ENCODE measurements around the gene CTAG1A. TPM values are rescaled to one million over a fixed set of nuclear protein-coding genes. Genes with fewer than 3 reads are reported as not detected.

The CTAG1A gene
- total RNA-seq, 1 experiment from 2014 or later = not detected

DNA sequence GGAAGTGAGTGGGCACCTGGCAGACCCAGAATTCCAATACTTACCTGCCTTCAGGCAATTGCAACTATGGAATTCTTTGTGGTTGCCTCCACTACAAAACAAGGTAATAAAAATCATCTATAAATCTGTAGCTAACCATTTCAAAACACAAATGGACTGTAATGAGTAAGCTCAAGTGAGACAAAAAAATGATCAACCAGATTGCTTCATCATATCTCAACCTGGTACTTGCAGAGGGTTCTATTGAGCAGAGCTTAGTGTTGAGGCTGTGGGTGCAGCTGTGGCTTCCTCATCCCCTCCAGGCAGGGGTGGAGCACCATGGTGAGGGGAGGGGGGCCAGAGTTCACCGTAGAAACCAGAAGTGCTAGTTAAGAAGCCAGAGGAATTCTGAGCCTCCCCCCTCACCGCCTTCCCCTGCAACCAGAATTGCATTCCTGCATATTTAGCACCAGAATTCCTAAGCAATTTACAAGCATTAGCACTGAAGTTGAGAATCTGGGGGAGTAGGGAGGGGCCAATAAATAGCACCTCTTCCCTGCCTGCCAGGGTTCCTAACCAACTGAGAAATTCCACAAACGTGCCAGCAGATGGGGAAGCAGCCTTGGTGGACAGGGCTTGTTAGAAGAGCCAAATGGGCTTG, 11.5 kb downstream of the CTAG1A start:
- no peak overlapping the region for H3K27ac ChIP-seq (ENCODE audit: low read depth, low read length)
- TF ChIP-seq YY1 (IDR thresholded peaks at IDR 0.05; ENCODE audit: extremely low read depth, insufficient replicate concordance, low read depth, low read length) = no peak
- no peak for TF ChIP-seq RAD21 (IDR thresholded peaks at IDR 0.05; ENCODE audit: low read depth)
- TF ChIP-seq POLR2A (IDR thresholded peaks at IDR 0.05; ENCODE audit: borderline replicate concordance, extremely low read depth, insufficient read depth, insufficient read length) = no peak
- ChIA-PET POLR2A (no interaction called here), CTCF (no interaction called here), RAD21 (ENCODE audit: low non-redundant PET in 1 of 2, low total read pairs in 2 of 2, uncharacterized antibody in 2 of 2, unreplicated experiment in 2 of 2) (no interaction called here)
- no peaks in the 10 kb centered on the region for H3K9me2 ChIP-seq (ENCODE audit: insufficient read depth)
- no peak overlapping the region for H2AFZ ChIP-seq (ENCODE audit: low read depth, low read length, poor library complexity, severe bottlenecking)
- no peaks in the 10 kb centered on the region for H4K20me1 ChIP-seq (ENCODE audit: insufficient read depth)
- no peaks in the 10 kb centered on the region for H3K79me2 ChIP-seq (ENCODE audit: insufficient read depth, low read length)
- intact Hi-C loops (cut with micrococcal nuclease) = no loop called here
- no peak overlapping the region for H3K4me3 ChIP-seq (replicated peaks in 1 of 2; ENCODE audit: low read depth in 1 of 2, low read length in 2 of 2)
- no peak for ATAC-seq
- H3K9me3 ChIP-seq (ENCODE audit: control insufficient read depth in 1 of 2, insufficient read depth in 1 of 2, low read depth in 1 of 2, low read length in 2 of 2) = no peaks in the 10 kb centered on the region
- H3K4me2 ChIP-seq (ENCODE audit: low read length) = peak overlapping the region; percentile 17; the same call in 1 of the 2 replicates
- H3K4me1 ChIP-seq (ENCODE audit: control insufficient read depth in 1 of 2, insufficient read depth in 2 of 2, low read length in 2 of 2) = peaks cover 23 to 30% of the 10 kb centered on the region in 2 experiments
- DNase-seq (ENCODE audit: low read depth, low spot score) = no peak
- no peak overlapping the region for H3K9ac ChIP-seq (ENCODE audit: low read length)
- no peaks in the 10 kb centered on the region for H3K27me3 ChIP-seq (ENCODE audit: insufficient read depth, low read length)
- no TSS peak for BruUV-seq (replicated peaks)
- H3K36me3 ChIP-seq (ENCODE audit: control insufficient read depth in 1 of 2, insufficient read depth in 2 of 2, low read length in 2 of 2) = no peaks in the 10 kb centered on the region

DNA sequence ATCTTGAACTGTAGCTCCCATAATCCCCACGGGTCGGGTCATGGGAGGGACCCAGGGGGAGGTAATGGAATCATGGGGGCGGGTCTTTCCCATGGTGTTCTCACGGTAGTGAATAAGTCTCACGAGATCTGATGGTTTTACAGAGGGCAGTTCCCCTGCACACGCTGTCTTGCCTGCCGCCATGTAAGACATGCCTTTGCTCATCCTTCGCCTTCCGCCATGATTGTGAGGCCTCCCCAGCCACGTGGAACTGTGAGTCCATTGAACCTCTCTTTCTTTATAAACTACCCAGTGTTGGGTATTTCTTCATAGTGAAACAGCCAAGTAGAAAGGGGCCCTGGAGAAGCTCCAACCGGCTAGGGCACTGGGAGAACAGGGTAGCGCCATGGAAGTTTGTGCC, 12.3 kb downstream of the CTAG1A start:
- no peaks in the 10 kb centered on the region for H3K36me3 ChIP-seq (ENCODE audit: control insufficient read depth in 1 of 2, insufficient read depth in 2 of 2, low read length in 2 of 2)
- CTCF ChIA-PET = no interaction called here
- H3K4me1 ChIP-seq (ENCODE audit: control insufficient read depth in 1 of 2, insufficient read depth in 2 of 2, low read length in 2 of 2) = peaks cover 23 to 30% of the 10 kb centered on the region in 2 experiments
- H2AFZ ChIP-seq (ENCODE audit: low read depth, low read length, poor library complexity, severe bottlenecking) = no peak overlapping the region
- no peak overlapping the region for H3K4me2 ChIP-seq (ENCODE audit: low read length)
- no peak overlapping the region for H3K9ac ChIP-seq (ENCODE audit: low read length)
- no TSS peak for BruUV-seq (replicated peaks)
- H4K20me1 ChIP-seq (ENCODE audit: insufficient read depth) = no peaks in the 10 kb centered on the region
- intact Hi-C loops (cut with micrococcal nuclease) = no loop called here
- no peaks in the 10 kb centered on the region for H3K9me2 ChIP-seq (ENCODE audit: insufficient read depth)
- H3K27me3 ChIP-seq (ENCODE audit: insufficient read depth, low read length) = no peaks in the 10 kb centered on the region
- DNase-seq (ENCODE audit: low read depth, low spot score) (no peak), ATAC-seq (no peak)
- H3K27ac ChIP-seq (ENCODE audit: low read depth, low read length) = no peak overlapping the region
- POLR2A ChIA-PET = no interaction called here
- no peaks in the 10 kb centered on the region for H3K79me2 ChIP-seq (ENCODE audit: insufficient read depth, low read length)
- H3K9me3 ChIP-seq (ENCODE audit: control insufficient read depth in 1 of 2, insufficient read depth in 1 of 2, low read depth in 1 of 2, low read length in 2 of 2) = no peaks in the 10 kb centered on the region
- TF ChIP-seq FOSL1 (IDR thresholded peaks at IDR 0.05; ENCODE audit: low read depth) = no peak
- no peak for TF ChIP-seq CBX3 (IDR thresholded peaks at IDR 0.05; ENCODE audit: low read depth)
- TF ChIP-seq RAD21 (IDR thresholded peaks at IDR 0.05; ENCODE audit: low read depth) = no peak
- no peak for TF ChIP-seq JUND (IDR thresholded peaks at IDR 0.05)
- no peak for TF ChIP-seq ELF1 (IDR thresholded peaks at IDR 0.05; ENCODE audit: borderline replicate concordance, low read depth)
- TF ChIP-seq EZH2 (IDR thresholded peaks at IDR 0.05) = no peak
- no peak for TF ChIP-seq POLR2A (IDR thresholded peaks at IDR 0.05; ENCODE audit: borderline replicate concordance, extremely low read depth, insufficient read depth, insufficient read length)
- no peak for TF ChIP-seq SRF (IDR thresholded peaks at IDR 0.05; ENCODE audit: low read depth)
- TF ChIP-seq SP1 (IDR thresholded peaks at IDR 0.05; ENCODE audit: low read depth) = no peak
- RAD21 ChIA-PET (ENCODE audit: low non-redundant PET in 1 of 2, low total read pairs in 2 of 2, uncharacterized antibody in 2 of 2, unreplicated experiment in 2 of 2) = no interaction called here
- no peak overlapping the region for H3K4me3 ChIP-seq (replicated peaks in 1 of 2; ENCODE audit: low read depth in 1 of 2, low read length in 2 of 2)
